ENCODE measurements around the gene DUS2. TPM values are rescaled to one million over a fixed set of nuclear protein-coding genes. Genes with fewer than 3 reads are reported as not detected.
A peak's percentile ranks its signal among the peaks of the same experiment; 100 is the strongest.
"Not testable (repeated sequence)": the region's sequence is repeated elsewhere in the genome, so short reads cannot be mapped to it uniquely, and the experiment has no call there.

DUS2 gene
- total RNA-seq, 1 donor from 2014 or later: 24.1 TPM

GRCh38 chr16:67989322-67990017 lies 33.6 kb upstream of the DUS2 start:
- TF ChIP-seq, protein P1, sequence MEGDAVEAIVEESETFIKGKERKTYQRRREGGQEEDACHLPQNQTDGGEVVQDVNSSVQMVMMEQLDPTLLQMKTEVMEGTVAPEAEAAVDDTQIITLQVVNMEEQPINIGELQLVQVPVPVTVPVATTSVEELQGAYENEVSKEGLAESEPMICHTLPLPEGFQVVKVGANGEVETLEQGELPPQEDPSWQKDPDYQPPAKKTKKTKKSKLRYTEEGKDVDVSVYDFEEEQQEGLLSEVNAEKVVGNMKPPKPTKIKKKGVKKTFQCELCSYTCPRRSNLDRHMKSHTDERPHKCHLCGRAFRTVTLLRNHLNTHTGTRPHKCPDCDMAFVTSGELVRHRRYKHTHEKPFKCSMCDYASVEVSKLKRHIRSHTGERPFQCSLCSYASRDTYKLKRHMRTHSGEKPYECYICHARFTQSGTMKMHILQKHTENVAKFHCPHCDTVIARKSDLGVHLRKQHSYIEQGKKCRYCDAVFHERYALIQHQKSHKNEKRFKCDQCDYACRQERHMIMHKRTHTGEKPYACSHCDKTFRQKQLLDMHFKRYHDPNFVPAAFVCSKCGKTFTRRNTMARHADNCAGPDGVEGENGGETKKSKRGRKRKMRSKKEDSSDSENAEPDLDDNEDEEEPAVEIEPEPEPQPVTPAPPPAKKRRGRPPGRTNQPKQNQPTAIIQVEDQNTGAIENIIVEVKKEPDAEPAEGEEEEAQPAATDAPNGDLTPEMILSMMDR (conservative IDR thresholded peaks at IDR 0.05): no peak
- Mint-ChIP-seq H3K27ac (no peak overlapping the region), H3K27me3 (no peaks in the 10 kb centered on the region), H3K4me3 (no peak overlapping the region), H3K9me3 (no peaks in the 10 kb centered on the region), H3K4me1 (ENCODE audit: unreplicated experiment) (peaks cover 4% of the 10 kb centered on the region), H3K36me3 (no peaks in the 10 kb centered on the region)
- no peak for DNase-seq (ENCODE audit: extremely low spot score, unreplicated experiment)

GRCh38 chr16:67990018-67990386 lies 33.1 kb upstream of the DUS2 start:
- no peaks in the 10 kb centered on the region for H3K27me3 Mint-ChIP-seq
- H3K4me3 Mint-ChIP-seq: no peak overlapping the region
- TF ChIP-seq, protein P1 (conservative IDR thresholded peaks at IDR 0.05): no peak
- DNase-seq (ENCODE audit: extremely low spot score, unreplicated experiment): no peak
- no peaks in the 10 kb centered on the region for H3K9me3 Mint-ChIP-seq
- H3K36me3 Mint-ChIP-seq: no peaks in the 10 kb centered on the region
- H3K4me1 Mint-ChIP-seq (ENCODE audit: unreplicated experiment): peaks cover under 1% of the 10 kb centered on the region
- H3K27ac Mint-ChIP-seq: no peak overlapping the region

DNA sequence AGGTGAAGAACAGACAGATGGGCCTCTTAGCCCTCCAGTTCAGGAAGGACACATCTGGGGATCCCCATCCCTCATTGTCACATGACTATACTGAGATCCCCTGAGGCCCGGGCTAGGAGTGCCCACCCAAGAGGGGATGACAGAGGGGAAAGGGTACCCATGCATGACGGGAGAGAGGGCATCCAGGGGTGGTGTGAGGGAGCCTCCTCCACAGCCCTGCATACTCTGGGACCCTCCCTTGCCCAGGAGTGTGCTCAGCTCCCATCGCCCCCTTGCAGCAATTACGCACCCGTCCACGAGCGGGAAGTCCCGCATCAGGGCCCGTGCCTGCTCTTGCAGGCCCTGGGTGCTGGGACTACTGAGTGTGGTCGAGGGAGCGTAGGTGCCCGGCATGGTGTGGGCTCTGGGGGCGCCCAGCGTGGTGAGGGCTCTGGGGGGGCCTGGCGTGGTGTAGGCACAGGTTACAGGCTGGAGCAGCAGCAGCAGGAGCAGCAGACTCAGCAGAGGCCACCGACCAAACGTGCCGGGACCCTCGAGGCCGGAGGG lies 30.4 kb upstream of the DUS2 start:
- Mint-ChIP-seq H3K4me3 (no peak overlapping the region), H3K27ac (no peak overlapping the region), H3K9me3 (no peaks in the 10 kb centered on the region), H3K27me3 (no peaks in the 10 kb centered on the region), H3K4me1 (ENCODE audit: unreplicated experiment) (no peaks in the 10 kb centered on the region), H3K36me3 (no peaks in the 10 kb centered on the region)
- TF ChIP-seq, protein P1 (conservative IDR thresholded peaks at IDR 0.05): no peak
- DNase-seq (ENCODE audit: extremely low spot score, unreplicated experiment): no peak

GRCh38 chr16:67993207-67994039 lies 29.7 kb upstream of the DUS2 start:
- Mint-ChIP-seq H3K4me1 (ENCODE audit: unreplicated experiment) (no peaks in the 10 kb centered on the region), H3K27me3 (no peaks in the 10 kb centered on the region), H3K27ac (no peak overlapping the region), H3K4me3 (peak overlapping the region; percentile 17), H3K36me3 (no peaks in the 10 kb centered on the region), H3K9me3 (no peaks in the 10 kb centered on the region)
- peak; percentile 83 for DNase-seq (ENCODE audit: extremely low spot score, unreplicated experiment)
- TF ChIP-seq, protein P1 (conservative IDR thresholded peaks at IDR 0.05): peak; percentile 99

- not testable (repeated sequence) for H3K27me3 Mint-ChIP-seq; H3K9me3 Mint-ChIP-seq; DNase-seq (ENCODE audit: extremely low spot score, unreplicated experiment); H3K36me3 Mint-ChIP-seq; H3K27ac Mint-ChIP-seq; H3K4me1 Mint-ChIP-seq (ENCODE audit: unreplicated experiment)
- peak overlapping the region; percentile 17 for H3K4me3 Mint-ChIP-seq
These were observed 29.1 kb upstream of the DUS2 start for GRCh38 chr16:67994040-67994408.

DNA sequence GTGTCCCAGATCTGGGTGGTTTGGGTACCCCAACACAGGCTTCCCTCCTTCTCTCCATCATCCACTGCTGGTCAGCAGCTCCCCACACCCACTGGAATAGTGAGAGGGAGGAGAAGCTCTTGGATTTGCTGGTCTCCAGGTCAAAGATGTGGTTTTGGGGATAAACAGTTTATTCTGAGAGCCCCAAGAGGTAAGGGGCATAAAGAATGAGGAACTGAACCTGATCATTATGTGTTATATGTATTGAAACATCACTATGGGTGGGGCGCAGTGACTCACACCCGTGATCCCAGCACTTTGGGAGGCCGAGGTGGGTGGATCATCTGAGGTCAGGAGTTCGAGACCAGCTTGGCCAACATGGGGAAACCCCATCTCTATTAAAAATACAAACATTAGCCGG lies 27.7 kb upstream of the DUS2 start:
- no peak for DNase-seq (ENCODE audit: extremely low spot score, unreplicated experiment)
- H3K9me3 Mint-ChIP-seq: no peaks in the 10 kb centered on the region
- TF ChIP-seq, protein P1 (conservative IDR thresholded peaks at IDR 0.05): no peak
- no peak overlapping the region for H3K4me3 Mint-ChIP-seq
- H3K27me3 Mint-ChIP-seq: no peaks in the 10 kb centered on the region
- no peak overlapping the region for H3K27ac Mint-ChIP-seq
- H3K4me1 Mint-ChIP-seq (ENCODE audit: unreplicated experiment): peaks cover 2% of the 10 kb centered on the region
- H3K36me3 Mint-ChIP-seq: no peaks in the 10 kb centered on the region
